H1 (cell line): ENCODE results near the gene ASIC2. TPM values are rescaled to one million over a fixed set of nuclear protein-coding genes. Genes with fewer than 3 reads are reported as not detected.

ENCODE experiments used
- CHD7 ChIP-seq: fragments of 300-600 bp; sonication (generic); IDR thresholded peaks from 2 replicates; pipeline ENCODE4 v1.7.1; 2012; ENCODE audit warnings: low read length, moderate library complexity, mild to moderate bottlenecking, inconsistent platforms; ENCODE audit not compliant: insufficient replicate concordance
- HDAC6 ChIP-seq: IDR thresholded peaks from one replicate; pipeline ENCODE4 v1.7.1; 2012; ENCODE audit warnings: low read depth, mild to moderate bottlenecking, inconsistent platforms, low read length, moderate library complexity
- PHF8 ChIP-seq: fragments of 200-600 bp; sonication (generic); conservative IDR thresholded peaks from 2 replicates; pipeline ENCODE4 v1.7.1; 2012; ENCODE audit warnings: low read depth, mild to moderate bottlenecking, inconsistent platforms, low read length, moderate library complexity
- RAD21 ChIP-seq, 2 experiments: IDR thresholded peaks in 1 of 2; conservative IDR thresholded peaks in 1 of 2; 2 replicates each; pipeline ENCODE4 v1.6.1; 2011; ENCODE audit warnings: low read depth in 2 of 2, low read length in 2 of 2, improper control_type of control experiment in 1 of 2, inconsistent platforms in 1 of 2, mild to moderate bottlenecking in 1 of 2, moderate library complexity in 1 of 2
- RNF2 ChIP-seq: fragments of 200-900, 300-1000 bp; sonication (generic); IDR thresholded peaks from 2 replicates; pipeline ENCODE4 v1.7.1; 2016; ENCODE audit warnings: borderline replicate concordance, low read depth, mild to moderate bottlenecking, antibody characterized with exemption, low read length; ENCODE audit not compliant: poor library complexity, severe bottlenecking; ENCODE audit errors: missing control alignments
- polyA plus RNA-seq, 7 experiments: library from polyadenylated mRNA; depleted of rRNA in 3 of 7; stranded (reverse) in 5 of 7; unstranded in 2 of 7; fragments of >200 nt in 5 of 7; fragments of 200-250 nt in 2 of 7; gene quantifications; 1 replicate in 5 of 7; 2 replicates in 1 of 7; 4 replicates in 1 of 7; pipeline versions ENCODE4 v1.2.1 to v1.2.3, GENCODE V29; 2011 to 2013; ENCODE audit warnings: missing spikeins in 2 of 7, mixed read lengths in 2 of 7
- total RNA-seq: library from RNA; stranded (reverse); fragmentation: NEBNext Ultra II Directional; extraction: Animal tissue kit (Norgen Biotek cat#: 25700); gene quantifications from 2 replicates; pipeline ENCODE4 v1.2.1, GENCODE V29; 2021

Gene ASIC2
- total and polyA plus RNA-seq, 2 of the 8 experiments (the other 6 are each of a cell fraction or from before 2014, with no cell fraction given): 0.86 to 1.2 TPM

- no peak for TF ChIP-seq CHD7
- TF ChIP-seq RNF2: no peak
- no peak for TF ChIP-seq PHF8
- no peak for TF ChIP-seq RAD21 (IDR thresholded peaks at IDR 0.05 in 1 of 2, conservative IDR thresholded peaks at IDR 0.05 in 1 of 2; ENCODE audit: low read depth in 2 of 2, low read length in 2 of 2)
- TF ChIP-seq HDAC6: no peak
Measured at GRCh38 chr17:33076979-33077378, 216.1 kb downstream of the ASIC2 start (continued).
